H1 (cell line): ENCODE results near the gene NUBP1. TPM values are rescaled to one million over a fixed set of nuclear protein-coding genes. Genes with fewer than 3 reads are reported as not detected.
"Not testable (repeated sequence)": the region's sequence is repeated elsewhere in the genome, so short reads cannot be mapped to it uniquely, and the experiment has no call there.

Source experiments
- CTCF ChIA-PET: fragments of 300-600 bp; sonication (Branson Sonifier 250); formaldehyde crosslinking; loops from one replicate; lab custom pipeline; 2021; ENCODE audit not compliant: partially characterized antibody; lab: Charles Lee
- POLR2A ChIA-PET: fragments of 300-600 bp; sonication (Branson Sonifier 250); formaldehyde crosslinking; loops from one replicate; lab custom pipeline; 2021; ENCODE audit warnings: inconsistent platforms; ENCODE audit not compliant: partially characterized antibody; lab: Charles Lee
- DNase-seq, 2 experiments: peaks; one replicate each; pipeline versions ENCODE4 v3.0.0 to v3.0.0-alpha.2; 2010 to 2022; ENCODE audit warnings: low spot score in 2 of 2, low read depth in 1 of 2, mixed read lengths in 1 of 2
- FAIRE-seq: peaks from 2 replicates; lab custom pipeline; 2011; peaks lifted over from hg19 to GRCh38; lab: Jason Lieb, UNC
- H2AFZ ChIP-seq: 2 replicates; pipeline ENCODE4 v1.8.1; 2012; ENCODE audit warnings: low read length, inconsistent platforms
- H2AK5ac ChIP-seq: 2 replicates; pipeline ENCODE4 v1.6.1; 2013; ENCODE audit warnings: low read depth, low read length
- H2BK120ac ChIP-seq: replicated peaks from 2 replicates; pipeline ENCODE3; 2013; ENCODE audit warnings: low read depth, low read length, inconsistent platforms
- H2BK12ac ChIP-seq: 2 replicates; pipeline ENCODE4 v1.6.1; 2013; ENCODE audit warnings: low read depth, low read length
- H2BK15ac ChIP-seq: 2 replicates; pipeline ENCODE4 v1.6.1; 2013; ENCODE audit warnings: low read length
- H2BK20ac ChIP-seq: 2 replicates; pipeline ENCODE4 v1.6.1; 2013; ENCODE audit warnings: low read length
- H2BK5ac ChIP-seq: 2 replicates; pipeline ENCODE4 v1.6.1; 2013; ENCODE audit warnings: low read depth, low read length
- H3K14ac ChIP-seq: 2 replicates; pipeline ENCODE4 v1.6.1; 2013; ENCODE audit warnings: inconsistent platforms; ENCODE audit not compliant: insufficient read length
- H3K18ac ChIP-seq: 2 replicates; pipeline ENCODE4 v1.6.1; 2013; ENCODE audit warnings: low read length; ENCODE audit errors: extremely low read depth
- H3K23ac ChIP-seq: 2 replicates; pipeline ENCODE4 v1.6.1; 2013; ENCODE audit warnings: inconsistent platforms; ENCODE audit not compliant: insufficient read length
- H3K23me2 ChIP-seq: 2 replicates; pipeline ENCODE4 v1.6.1; 2013; ENCODE audit warnings: low read depth, low read length
- H3K27ac ChIP-seq: 2 replicates; pipeline ENCODE4 v1.6.1; 2011; ENCODE audit warnings: low read depth, low read length, inconsistent platforms
- H3K27me3 ChIP-seq, 4 experiments: replicated peaks in 1 of 4; 1 replicate in 1 of 4; 2 replicates in 3 of 4; pipeline versions ENCODE4 v1.6.1 to v1.8.1; 2011 to 2013; ENCODE audit warnings: low read length in 3 of 4, mild to moderate bottlenecking in 3 of 4, inconsistent platforms in 2 of 4, mixed read lengths in 2 of 4, moderate library complexity in 1 of 4; ENCODE audit not compliant: control insufficient read depth in 3 of 4, insufficient read depth in 3 of 4; ENCODE audit errors: extremely low read depth in 1 of 4
- H3K36me3 ChIP-seq, 4 experiments: 2 replicates each; pipeline versions ENCODE4 v1.6.1 to v1.8.1; 2011 to 2013; ENCODE audit warnings: mild to moderate bottlenecking in 4 of 4, low read length in 3 of 4, moderate library complexity in 2 of 4, control low read depth in 1 of 4, inconsistent platforms in 1 of 4; ENCODE audit not compliant: insufficient read depth in 4 of 4, control insufficient read depth in 2 of 4
- H3K4ac ChIP-seq: replicated peaks from 2 replicates; pipeline ENCODE3; 2013; ENCODE audit warnings: low read length, low read depth, mixed read lengths, inconsistent platforms; ENCODE audit not compliant: insufficient read length
- H3K4me1 ChIP-seq, 4 experiments: replicated peaks in 1 of 4; 1 replicate in 1 of 4; 2 replicates in 3 of 4; pipeline versions ENCODE4 v1.6.1 to v1.8.1; 2011 to 2013; ENCODE audit warnings: low read length in 3 of 4, inconsistent platforms in 2 of 4, mixed read lengths in 1 of 4; ENCODE audit not compliant: insufficient read depth in 4 of 4, control insufficient read depth in 3 of 4
- H3K4me2 ChIP-seq, 2 experiments: 2 replicates each; pipeline versions ENCODE4 v1.6.1 to v1.8.1; 2011 to 2013; ENCODE audit warnings: low read depth in 2 of 2, low read length in 2 of 2, control low read depth in 1 of 2, inconsistent platforms in 1 of 2, mild to moderate bottlenecking in 1 of 2; ENCODE audit not compliant: insufficient read depth in 1 of 2
- H3K4me3 ChIP-seq, 4 experiments: fragments of 200-600, 300-600 bp in 1 of 4; sonication (generic), shearing (Covaris generic), sonication (Bioruptor Twin) in 1 of 4; 2 replicates each; pipeline versions ENCODE4 v1.5.1 to v1.8.1; 2011 to 2016; ENCODE audit warnings: low read length in 4 of 4, low read depth in 3 of 4, control low read depth in 2 of 4, inconsistent platforms in 2 of 4, mild to moderate bottlenecking in 2 of 4, mixed read lengths in 1 of 4, moderate library complexity in 1 of 4; ENCODE audit not compliant: insufficient read depth in 2 of 4; ENCODE audit errors: extremely low read depth in 1 of 4
- H3K56ac ChIP-seq: replicated peaks from 2 replicates; pipeline ENCODE3; 2013; ENCODE audit warnings: low read depth, mild to moderate bottlenecking, mixed read lengths, low read length, inconsistent platforms; ENCODE audit not compliant: insufficient read length
- H3K79me1 ChIP-seq: 2 replicates; pipeline ENCODE4 v1.6.1; 2013; ENCODE audit warnings: low read depth, low read length, control low read depth
- H3K79me2 ChIP-seq, 2 experiments: 2 replicates each; pipeline versions ENCODE4 v1.6.1 to v1.8.1; 2012 to 2013; ENCODE audit warnings: low read length in 2 of 2, mild to moderate bottlenecking in 2 of 2, inconsistent platforms in 1 of 2; ENCODE audit not compliant: insufficient read depth in 2 of 2, control insufficient read depth in 1 of 2
- H3K9ac ChIP-seq, 4 experiments: replicated peaks in 1 of 4; 1 replicate in 1 of 4; 2 replicates in 3 of 4; pipeline versions ENCODE4 v1.6.1 to v1.8.1; 2011 to 2013; ENCODE audit warnings: low read depth in 3 of 4, low read length in 3 of 4, control low read depth in 2 of 4, mild to moderate bottlenecking in 2 of 4, moderate library complexity in 2 of 4, inconsistent platforms in 1 of 4; ENCODE audit errors: extremely low read depth in 1 of 4
- H3K9me3 ChIP-seq, 2 experiments: 2 replicates each; pipeline versions ENCODE4 v1.6.1 to v1.8.1; 2012 to 2013; ENCODE audit warnings: mild to moderate bottlenecking in 2 of 2, moderate library complexity in 2 of 2, control low read depth in 1 of 2, inconsistent platforms in 1 of 2, low read depth in 1 of 2, low read length in 1 of 2, mixed read lengths in 1 of 2; ENCODE audit not compliant: insufficient read depth in 2 of 2
- H4K20me1 ChIP-seq, 2 experiments: replicated peaks in 1 of 2; 2 replicates each; pipeline versions ENCODE3 to v1.8.1; 2011 to 2013; ENCODE audit warnings: inconsistent platforms in 2 of 2, low read length in 2 of 2, mild to moderate bottlenecking in 1 of 2; ENCODE audit not compliant: insufficient read depth in 2 of 2, control insufficient read depth in 1 of 2
- H4K5ac ChIP-seq: 2 replicates; pipeline ENCODE4 v1.6.1; 2013; ENCODE audit warnings: low read length, low read depth, mixed read lengths, inconsistent platforms; ENCODE audit not compliant: insufficient read length
- H4K8ac ChIP-seq: 2 replicates; pipeline ENCODE4 v1.8.0; 2013; ENCODE audit warnings: mild to moderate bottlenecking, moderate library complexity, low read length, inconsistent platforms; ENCODE audit not compliant: insufficient read depth; ENCODE audit errors: extremely low read depth
- H4K91ac ChIP-seq: replicated peaks from 2 replicates; pipeline ENCODE3; 2013; ENCODE audit warnings: low read length, mixed read lengths, inconsistent platforms; ENCODE audit not compliant: insufficient read length
- WGBS, 2 experiments: shearing (Covaris generic) in 1 of 2; methylation state at CpG; one replicate each; pipeline versions ENCODE4 v1.1.6 to v1.1.7; 2013 to 2015; ENCODE audit warnings: low lambda C conversion rate in 2 of 2, mixed read lengths in 2 of 2, inconsistent platforms in 1 of 2, low coverage in 1 of 2, missing lambda C conversion rate in 1 of 2; ENCODE audit not compliant: insufficient replicate concordance in 2 of 2, insufficient coverage in 1 of 2, insufficient read length in 1 of 2; ENCODE audit errors: extremely low coverage in 1 of 2, missing lambda C conversion rate in 1 of 2; 5-methylcytosine and 5-hydroxymethylcytosine counted together
- polyA plus RNA-seq, 7 experiments: library from polyadenylated mRNA; depleted of rRNA in 3 of 7; stranded (reverse) in 5 of 7; unstranded in 2 of 7; fragments of >200 nt in 5 of 7; fragments of 200-250 nt in 2 of 7; gene quantifications; 1 replicate in 5 of 7; 2 replicates in 1 of 7; 4 replicates in 1 of 7; pipeline versions ENCODE4 v1.2.1 to v1.2.3, GENCODE V29; 2011 to 2013; ENCODE audit warnings: missing spikeins in 2 of 7, mixed read lengths in 2 of 7
- total RNA-seq: library from RNA; stranded (reverse); fragmentation: NEBNext Ultra II Directional; extraction: Animal tissue kit (Norgen Biotek cat#: 25700); gene quantifications from 2 replicates; pipeline ENCODE4 v1.2.1, GENCODE V29; 2021

NUBP1 gene
- total and polyA plus RNA-seq, 2 of the 8 experiments (the other 6 are each of a cell fraction or from before 2014, with no cell fraction given): 28.2 to 32.2 TPM

- H3K4ac ChIP-seq, H3K79me1 ChIP-seq, H3K4me1 ChIP-seq, H2AK5ac ChIP-seq, H4K8ac ChIP-seq, H4K91ac ChIP-seq, H2BK15ac ChIP-seq, H3K9me3 ChIP-seq, H4K20me1 ChIP-seq, H3K23me2 ChIP-seq, DNase-seq, H3K9ac ChIP-seq, H4K5ac ChIP-seq, H2BK120ac ChIP-seq, H3K4me3 ChIP-seq, H3K4me2 ChIP-seq, H2AFZ ChIP-seq, H2BK12ac ChIP-seq, H3K79me2 ChIP-seq, H3K27ac ChIP-seq, H3K14ac ChIP-seq, H3K18ac ChIP-seq, H3K23ac ChIP-seq, H2BK20ac ChIP-seq, FAIRE-seq, H3K27me3 ChIP-seq, POLR2A ChIA-PET, H2BK5ac ChIP-seq, H3K36me3 ChIP-seq, H3K56ac ChIP-seq: not testable (repeated sequence)
- CTCF ChIA-PET: interaction anchor here (1.5 to 6.1 kb wide), 4 partner anchors 196 to 226 kb away, joined by 4 to 70 read pairs (median 6); no protein-coding TSS in a partner anchor
- 94% methylated on average over 10 of the region's 10 CpGs; no CpG with 5 or more reads in 1 of the 2 experiments for WGBS, 2 experiments
These were observed 2.4 kb upstream of the NUBP1 start for GRCh38 chr16:10741249-10741648.
